Uterus (tissue), 2 donors: ENCODE data around the gene EXOC3.

Source experiments
- CTCF ChIP-seq, 4 experiments: fragments of 200-600 bp in 2 of 4; fragments of 450-650 bp in 2 of 4; sonication (generic) in 2 of 4; IDR thresholded peaks; one replicate each; pipeline ENCODE4 v1.5.1; 2016 to 2019; ENCODE audit warnings: antibody characterized with exemption in 4 of 4, mild to moderate bottlenecking in 2 of 4, moderate library complexity in 1 of 4
- POLR2A ChIP-seq, 2 donors: fragments of 450-650 bp; IDR thresholded peaks; one replicate each; pipeline ENCODE4 v1.6.1; 2016; ENCODE audit warnings: antibody characterized with exemption in 2 of 2, mild to moderate bottlenecking in 1 of 2, moderate library complexity in 1 of 2

GRCh38 chr5:514101-514485 lies 71.1 kb downstream of the EXOC3 start:
- TF ChIP-seq CTCF (IDR thresholded peaks at IDR 0.05) = no peak
- no peak for TF ChIP-seq POLR2A (IDR thresholded peaks at IDR 0.05)
